Measurements from ENCODE around the gene RHBDF2. TPM values are rescaled to one million over a fixed set of nuclear protein-coding genes. Genes with fewer than 3 reads are reported as not detected.

Gene RHBDF2
- total RNA-seq, 1 experiment from 2014 or later = 39.6 TPM

- Histone ChIP-seq H3K9me2 (ENCODE audit: insufficient read depth) (no peaks in the 10 kb centered on the region), H3F3A (ENCODE audit: insufficient read depth, low read depth) (peaks cover 16% of the 10 kb centered on the region), H3K79me2 (ENCODE audit: low read depth) (no peaks in the 10 kb centered on the region), H3K27me3 (ENCODE audit: insufficient read depth, low read depth) (no peaks in the 10 kb centered on the region), H2AFZ (no peak within 1 kb of the TSS), H3K4me1 (replicated peaks; ENCODE audit: insufficient read depth) (peaks cover 20% of the 10 kb centered on the region), H3K36me3 (ENCODE audit: low read depth) (no peaks in the 10 kb centered on the region), H3K9me3 (ENCODE audit: insufficient read depth, low read depth) (no peaks in the 10 kb centered on the region), H3K4me2 (no peak within 1 kb of the TSS), H3K27ac (no peak within 1 kb of the TSS), H3K4me3 (no peak within 1 kb of the TSS), H4K20me1 (ENCODE audit: insufficient read depth) (no peaks in the 10 kb centered on the region)
- CTCF ChIA-PET = no interaction called here
- TF ChIP-seq EZH2 (IDR thresholded peaks at IDR 0.05; ENCODE audit: low read depth) = no peak
- TF ChIP-seq CTCF (conservative IDR thresholded peaks at IDR 0.05) = no peak
- POLR2A ChIA-PET (ENCODE audit: unreplicated experiment) = no interaction called here
- no peak for DNase-seq
- no TSS peak for BruUV-seq (replicated peaks)
- intact Hi-C loops (cut with micrococcal nuclease; ENCODE audit: unreplicated experiment) = no loop called here
These were observed 36.5 kb upstream of the RHBDF2 start, which contains the start of gene CYGB for GRCh38 chr17:76537578-76538280. TSS of gene CYGB (minus strand) at chr17:76537709. CDS start at chr17:76537542, 167 bp downstream.

GRCh38 chr17:76537288-76537577 lies 36.0 kb upstream of the RHBDF2 start:
- Histone ChIP-seq H3K9me3 (ENCODE audit: insufficient read depth, low read depth) (no peaks in the 10 kb centered on the region), H3K27ac (no peak overlapping the region), H3K4me1 (replicated peaks; ENCODE audit: insufficient read depth) (peaks cover 25% of the 10 kb centered on the region), H3F3A (ENCODE audit: insufficient read depth, low read depth) (peaks cover 20% of the 10 kb centered on the region), H3K4me2 (no peak overlapping the region), H3K79me2 (ENCODE audit: low read depth) (no peaks in the 10 kb centered on the region), H3K36me3 (ENCODE audit: low read depth) (no peaks in the 10 kb centered on the region), H2AFZ (no peak overlapping the region), H3K4me3 (no peak overlapping the region), H3K27me3 (ENCODE audit: insufficient read depth, low read depth) (no peaks in the 10 kb centered on the region), H4K20me1 (ENCODE audit: insufficient read depth) (no peaks in the 10 kb centered on the region), H3K9me2 (ENCODE audit: insufficient read depth) (no peaks in the 10 kb centered on the region)
- BruUV-seq (replicated peaks) = no TSS peak
- no peak for DNase-seq
- intact Hi-C loops (cut with micrococcal nuclease; ENCODE audit: unreplicated experiment) = no loop called here
- no peak for TF ChIP-seq CTCF (conservative IDR thresholded peaks at IDR 0.05)
- no peak for TF ChIP-seq EZH2 (IDR thresholded peaks at IDR 0.05; ENCODE audit: low read depth)
- ChIA-PET POLR2A (ENCODE audit: unreplicated experiment) (no interaction called here), CTCF (no interaction called here)

- intact Hi-C loops (cut with micrococcal nuclease; ENCODE audit: unreplicated experiment) = no loop called here
- H3K4me2 ChIP-seq = no peak overlapping the region
- no peaks in the 10 kb centered on the region for H3K36me3 ChIP-seq (ENCODE audit: low read depth)
- H2AFZ ChIP-seq = no peak overlapping the region
- H4K20me1 ChIP-seq (ENCODE audit: insufficient read depth) = no peaks in the 10 kb centered on the region
- POLR2A ChIA-PET (ENCODE audit: unreplicated experiment) = no interaction called here
- BruUV-seq (replicated peaks) = no TSS peak
- H3F3A ChIP-seq (ENCODE audit: insufficient read depth, low read depth) = peaks cover 25% of the 10 kb centered on the region
- peaks cover 30% of the 10 kb centered on the region for H3K4me1 ChIP-seq (replicated peaks; ENCODE audit: insufficient read depth)
- TF ChIP-seq CTCF (conservative IDR thresholded peaks at IDR 0.05) (no peak), EZH2 (IDR thresholded peaks at IDR 0.05; ENCODE audit: low read depth) (no peak)
- H3K27me3 ChIP-seq (ENCODE audit: insufficient read depth, low read depth) = no peaks in the 10 kb centered on the region
- DNase-seq = no peak
- H3K27ac ChIP-seq = no peak overlapping the region
- no peaks in the 10 kb centered on the region for H3K79me2 ChIP-seq (ENCODE audit: low read depth)
- no peak overlapping the region for H3K4me3 ChIP-seq
- H3K9me2 ChIP-seq (ENCODE audit: insufficient read depth) = no peaks in the 10 kb centered on the region
- CTCF ChIA-PET = no interaction called here
- H3K9me3 ChIP-seq (ENCODE audit: insufficient read depth, low read depth) = no peaks in the 10 kb centered on the region
These were observed 35.5 kb upstream of the RHBDF2 start for GRCh38 chr17:76536511-76537287.

Data from PC-9 (cell line).